GM23248 (cell line): Measurements from ENCODE around the gene TMEM248. TPM values are rescaled to one million over a fixed set of nuclear protein-coding genes. Genes with fewer than 3 reads are reported as not detected.

ENCODE experiments used
- DNase-seq: peaks from one replicate; pipeline ENCODE4 v3.0.0-alpha.2; 2015
- H2AFZ ChIP-seq: fragments of 200-600 bp; sonication (generic); 2 replicates; pipeline ENCODE4 v1.6.1; 2016; ENCODE audit warnings: antibody characterized with exemption
- H3F3A ChIP-seq: fragments of 200-600 bp; sonication (generic); 2 replicates; pipeline ENCODE4 v1.6.1; 2016; ENCODE audit warnings: mild to moderate bottlenecking, antibody characterized with exemption, mixed run types; ENCODE audit not compliant: insufficient read depth
- H3K27ac ChIP-seq: fragments of 200-600 bp; sonication (generic); 2 replicates; pipeline ENCODE4 v1.5.1; 2016; ENCODE audit warnings: mild to moderate bottlenecking
- H3K27me3 ChIP-seq: fragments of 200-600 bp; sonication (generic); replicated peaks from 2 replicates; pipeline ENCODE4 v1.6.1; 2016; ENCODE audit warnings: mild to moderate bottlenecking; ENCODE audit not compliant: insufficient read depth
- H3K36me3 ChIP-seq: fragments of 200-600 bp; sonication (generic); 2 replicates; pipeline ENCODE4 v1.6.1; 2016; ENCODE audit warnings: low read depth, mild to moderate bottlenecking
- H3K4me1 ChIP-seq: fragments of 200-600 bp; sonication (generic); 2 replicates; pipeline ENCODE4 v1.6.1; 2016; ENCODE audit warnings: mild to moderate bottlenecking; ENCODE audit not compliant: insufficient read depth
- H3K4me2 ChIP-seq: fragments of 200-600 bp; sonication (generic); one replicate; pipeline ENCODE4 v1.6.1; 2016; ENCODE audit warnings: mild to moderate bottlenecking; ENCODE audit not compliant: unreplicated experiment
- H3K4me3 ChIP-seq: fragments of 200-600 bp; sonication (generic); 2 replicates; pipeline ENCODE4 v1.5.1; 2016; ENCODE audit warnings: mild to moderate bottlenecking
- H3K79me2 ChIP-seq: fragments of 200-600 bp; sonication (generic); 2 replicates; pipeline ENCODE4 v1.6.1; 2016; ENCODE audit warnings: mild to moderate bottlenecking; ENCODE audit not compliant: insufficient read depth
- H3K9ac ChIP-seq: fragments of 200-600 bp; sonication (generic); 2 replicates; pipeline ENCODE4 v1.6.1; 2016; ENCODE audit warnings: mild to moderate bottlenecking
- H3K9me2 ChIP-seq: fragments of 200-600 bp; sonication (generic); 2 replicates; pipeline ENCODE4 v1.6.1; 2016; ENCODE audit warnings: mixed run types, mild to moderate bottlenecking, moderate library complexity; ENCODE audit not compliant: insufficient read depth
- H3K9me3 ChIP-seq: fragments of 200-600 bp; sonication (generic); one replicate; pipeline ENCODE4 v1.6.1; 2017; ENCODE audit warnings: low read depth
- H4K20me1 ChIP-seq: fragments of 200-600 bp; sonication (generic); 2 replicates; pipeline ENCODE4 v1.6.0; 2016; ENCODE audit not compliant: insufficient read depth
- EZH2 ChIP-seq: fragments of 200-600 bp; sonication (generic); IDR thresholded peaks from 2 replicates; pipeline ENCODE4 v1.6.1; 2018; ENCODE audit warnings: antibody characterized with exemption, mild to moderate bottlenecking; ENCODE audit not compliant: insufficient read depth, poor library complexity, severe bottlenecking
- EZH2phosphoT487 ChIP-seq: fragments of 200-600 bp; sonication (generic); IDR thresholded peaks from 2 replicates; pipeline ENCODE4 v1.6.1; 2018; ENCODE audit warnings: antibody characterized with exemption, moderate library complexity, mild to moderate bottlenecking, low read depth; ENCODE audit not compliant: insufficient read depth
- WGBS, 2 experiments: methylation state at CpG; one replicate each; pipeline ENCODE4 v1.1.6; 2015 to 2017; ENCODE audit warnings: low lambda C conversion rate in 2 of 2, low coverage in 1 of 2; ENCODE audit errors: missing lambda C conversion rate in 2 of 2; 5-methylcytosine and 5-hydroxymethylcytosine counted together
- in situ Hi-C: fragments of 300-500 bp; cut with MboI; formaldehyde crosslinking; loops from 2 replicates; pipeline ENCODE4 v1.15.0; 2020
- polyA plus RNA-seq: library from polyadenylated mRNA; unstranded; fragments of >200 nt; fragmentation: Nextera tagmentation; extraction: Ambion mirVana; gene quantifications from 2 replicates; pipeline ENCODE4 v1.2.1, GENCODE V29; 2016
- total RNA-seq: library from RNA; depleted of rRNA; stranded (reverse); fragments of >200 nt; shearing (Covaris generic); gene quantifications from 2 replicates; pipeline ENCODE4 v1.2.3, GENCODE V29; 2014

TMEM248 gene
- total and polyA plus RNA-seq, 2 experiments from 2014 or later, result 98.0 to 113 TPM

GRCh38 chr7:66925255-66925654 is 4.2 kb downstream of the TMEM248 start:
- in situ Hi-C loops, result no loop called here
- peaks cover 9% of the 10 kb centered on the region; the same call in 1 of the 2 replicates for H3K4me1 ChIP-seq
- H3K79me2 ChIP-seq, result peaks cover 90% of the 10 kb centered on the region
- H3F3A ChIP-seq, result peaks cover 9% of the 10 kb centered on the region; the same call in 1 of the 2 replicates
- H3K9me3 ChIP-seq, result no peaks in the 10 kb centered on the region
- H3K9ac ChIP-seq, result no peak overlapping the region
- no peak overlapping the region for H3K4me2 ChIP-seq
- H3K4me3 ChIP-seq, result no peak overlapping the region
- no peak overlapping the region for H2AFZ ChIP-seq
- no peak for TF ChIP-seq EZH2
- TF ChIP-seq EZH2phosphoT487, result no peak
- no peaks in the 10 kb centered on the region for H3K27me3 ChIP-seq
- no peaks in the 10 kb centered on the region for H3K9me2 ChIP-seq
- H4K20me1 ChIP-seq, result no peaks in the 10 kb centered on the region
- WGBS, 2 experiments, result 70% methylated on average over 3 of the region's 3 CpGs
- no peaks in the 10 kb centered on the region; the same call in 1 of the 2 replicates for H3K36me3 ChIP-seq
- no peak for DNase-seq
- no peak overlapping the region for H3K27ac ChIP-seq

- Histone ChIP-seq H3K9me2 (no peaks in the 10 kb centered on the region), H2AFZ (no peak overlapping the region), H3K27ac (no peak overlapping the region), H3K9me3 (no peaks in the 10 kb centered on the region), H4K20me1 (no peaks in the 10 kb centered on the region), H3F3A (no peaks in the 10 kb centered on the region), H3K9ac (no peak overlapping the region), H3K27me3 (no peaks in the 10 kb centered on the region), H3K4me1 (peaks cover 6% of the 10 kb centered on the region; the same call in 1 of the 2 replicates), H3K79me2 (peaks cover 100% of the 10 kb centered on the region), H3K36me3 (no peaks in the 10 kb centered on the region; the same call in 1 of the 2 replicates), H3K4me2 (no peak overlapping the region), H3K4me3 (no peak overlapping the region)
- WGBS, 2 experiments, result 72 to 74% methylated on average over 7 of the region's 7 CpGs
- in situ Hi-C loops, result no loop called here
- DNase-seq, result peak; percentile 23
- no peak for TF ChIP-seq EZH2
These were observed 6.4 kb downstream of the TMEM248 start for GRCh38 chr7:66927348-66927948.

- Histone ChIP-seq H3K36me3 (no peaks in the 10 kb centered on the region; the same call in 1 of the 2 replicates), H3K9me2 (no peaks in the 10 kb centered on the region), H3F3A (no peaks in the 10 kb centered on the region), H3K4me2 (no peak overlapping the region), H3K79me2 (peaks cover 100% of the 10 kb centered on the region), H4K20me1 (no peaks in the 10 kb centered on the region), H3K9me3 (no peaks in the 10 kb centered on the region), H3K27ac (no peak overlapping the region), H3K4me1 (no peaks in the 10 kb centered on the region), H3K4me3 (no peak overlapping the region), H3K27me3 (no peaks in the 10 kb centered on the region), H3K9ac (no peak overlapping the region), H2AFZ (no peak overlapping the region)
- TF ChIP-seq EZH2phosphoT487, result no peak
- no peak for TF ChIP-seq EZH2
- DNase-seq, result no peak
- 96 to 100% methylated on average over 4 of the region's 4 CpGs for WGBS, 2 experiments
- in situ Hi-C loops, result no loop called here
These were observed 7.4 kb downstream of the TMEM248 start for GRCh38 chr7:66928388-66928787.

GRCh38 chr7:66929165-66929564 is 8.1 kb downstream of the TMEM248 start:
- no peaks in the 10 kb centered on the region for H3F3A ChIP-seq
- no peak overlapping the region for H3K9ac ChIP-seq
- TF ChIP-seq EZH2 (no peak), EZH2phosphoT487 (no peak)
- H3K4me2 ChIP-seq, result no peak overlapping the region
- in situ Hi-C loops, result no loop called here
- no peaks in the 10 kb centered on the region for H3K4me1 ChIP-seq
- H2AFZ ChIP-seq, result no peak overlapping the region
- H3K27ac ChIP-seq, result no peak overlapping the region
- WGBS, 2 experiments, result 92% methylated on average over 8 of the region's 8 CpGs
- peaks cover 100% of the 10 kb centered on the region for H3K79me2 ChIP-seq
- no peak for DNase-seq
- H3K27me3 ChIP-seq, result no peaks in the 10 kb centered on the region
- no peaks in the 10 kb centered on the region for H4K20me1 ChIP-seq
- no peak overlapping the region for H3K4me3 ChIP-seq
- H3K9me3 ChIP-seq, result no peaks in the 10 kb centered on the region
- H3K9me2 ChIP-seq, result no peaks in the 10 kb centered on the region
- no peaks in the 10 kb centered on the region for H3K36me3 ChIP-seq

GRCh38 chr7:66929935-66930334 is 8.9 kb downstream of the TMEM248 start:
- no peaks in the 10 kb centered on the region for H3F3A ChIP-seq
- no peak overlapping the region for H3K4me3 ChIP-seq
- no peaks in the 10 kb centered on the region for H3K9me3 ChIP-seq
- no peak overlapping the region for H3K4me2 ChIP-seq
- TF ChIP-seq EZH2, result no peak
- TF ChIP-seq EZH2phosphoT487, result no peak
- H3K27me3 ChIP-seq, result no peaks in the 10 kb centered on the region
- in situ Hi-C loops, result no loop called here
- no peaks in the 10 kb centered on the region for H3K9me2 ChIP-seq
- no peak for DNase-seq
- H3K79me2 ChIP-seq, result peaks cover 100% of the 10 kb centered on the region
- H3K4me1 ChIP-seq, result no peaks in the 10 kb centered on the region
- H3K9ac ChIP-seq, result no peak overlapping the region
- H2AFZ ChIP-seq, result no peak overlapping the region
- H3K27ac ChIP-seq, result no peak overlapping the region
- no peaks in the 10 kb centered on the region for H3K36me3 ChIP-seq
- 97 to 98% methylated on average over 5 of the region's 5 CpGs for WGBS, 2 experiments
- H4K20me1 ChIP-seq, result no peaks in the 10 kb centered on the region
